ENCODE data around the gene ACP7.

ACP7 gene

GRCh38 chr19:39129116-39129515 is 44.9 kb downstream of the ACP7 start:
- TF ChIP-seq CTCF (IDR thresholded peaks at IDR 0.05): no peak
- TF ChIP-seq ZFX (IDR thresholded peaks at IDR 0.05; ENCODE audit: borderline replicate concordance): no peak
- peak overlapping the region; percentile 97 for H3K27ac ChIP-seq

GRCh38 chr19:39130337-39131254 is 46.4 kb downstream of the ACP7 start:
- TF ChIP-seq CTCF (IDR thresholded peaks at IDR 0.05) (no peak), ZFX (IDR thresholded peaks at IDR 0.05; ENCODE audit: borderline replicate concordance) (no peak)
- no peak overlapping the region for H3K27ac ChIP-seq

GRCh38 chr19:39131255-39131755 is 47.1 kb downstream of the ACP7 start:
- no peak overlapping the region for H3K27ac ChIP-seq

GRCh38 chr19:39132344-39132969 is 48.3 kb downstream of the ACP7 start:
- H3K27ac ChIP-seq: no peak overlapping the region
- no peak for TF ChIP-seq CTCF (IDR thresholded peaks at IDR 0.05)

More at GRCh38 chr19:39131255-39131755, 47.1 kb downstream of the ACP7 start:
- TF ChIP-seq ZFX (IDR thresholded peaks at IDR 0.05; ENCODE audit: borderline replicate concordance) (no peak), CTCF (IDR thresholded peaks at IDR 0.05) (no peak)

- no peak for TF ChIP-seq CTCF (IDR thresholded peaks at IDR 0.05)
- H3K27ac ChIP-seq: no peak overlapping the region
These were observed 49.5 kb downstream of the ACP7 start for GRCh38 chr19:39133431-39134270.

GRCh38 chr19:39135701-39136100 is 51.5 kb downstream of the ACP7 start:
- no peak for TF ChIP-seq ZFX (IDR thresholded peaks at IDR 0.05; ENCODE audit: borderline replicate concordance)
- no peak for TF ChIP-seq CTCF (IDR thresholded peaks at IDR 0.05)
- H3K27ac ChIP-seq: no peak overlapping the region

Data from 22Rv1 (cell line).